Fibroblast of peridontal ligament (primary cell): Measurements from ENCODE around the gene LAMA2.

Source experiments
- DNase-seq: peaks from one replicate; pipeline ENCODE4 v3.0.0-alpha.2; 2010; ENCODE audit errors: extremely low read depth

Gene LAMA2

DNA sequence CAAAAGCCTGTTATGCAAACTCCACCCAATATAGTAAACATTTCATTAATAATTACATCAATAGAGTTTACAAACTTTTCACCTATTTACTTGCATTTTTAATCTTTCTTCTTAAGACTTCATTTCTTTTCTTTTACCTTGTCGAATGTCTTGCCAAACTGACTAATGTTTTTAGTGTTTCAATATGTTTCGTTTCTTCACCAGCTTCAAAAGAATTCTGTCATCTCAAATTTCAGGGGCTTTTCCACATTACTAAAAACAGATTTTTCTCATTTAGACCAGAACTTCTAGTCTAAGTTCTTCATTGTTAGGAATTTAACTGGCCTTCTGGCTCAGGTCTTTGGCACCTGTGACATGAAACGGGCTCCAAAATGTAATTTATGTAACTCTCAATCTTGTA is 630.5 kb downstream of the LAMA2 start:
- peak; percentile 88 for DNase-seq

DNA sequence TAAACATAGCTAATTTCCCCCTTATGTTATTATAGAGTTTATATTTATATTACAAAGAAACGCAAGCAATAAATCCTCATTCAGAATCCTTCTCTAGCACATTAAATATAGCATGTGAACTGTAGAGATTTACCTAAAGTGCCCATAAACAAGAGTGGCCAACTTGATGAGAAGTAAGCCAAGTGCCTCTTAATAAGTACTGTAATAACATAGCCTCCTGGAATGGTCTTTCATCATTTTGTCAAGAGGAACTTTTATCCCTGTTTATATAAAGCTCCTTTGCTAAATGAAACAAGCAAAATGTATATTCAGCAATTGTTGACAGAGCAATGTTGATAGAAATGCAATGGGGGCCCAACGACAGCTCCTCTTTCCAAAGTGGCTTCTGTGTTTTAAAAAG is 632.1 kb downstream of the LAMA2 start:
- DNase-seq, result no peak

DNA sequence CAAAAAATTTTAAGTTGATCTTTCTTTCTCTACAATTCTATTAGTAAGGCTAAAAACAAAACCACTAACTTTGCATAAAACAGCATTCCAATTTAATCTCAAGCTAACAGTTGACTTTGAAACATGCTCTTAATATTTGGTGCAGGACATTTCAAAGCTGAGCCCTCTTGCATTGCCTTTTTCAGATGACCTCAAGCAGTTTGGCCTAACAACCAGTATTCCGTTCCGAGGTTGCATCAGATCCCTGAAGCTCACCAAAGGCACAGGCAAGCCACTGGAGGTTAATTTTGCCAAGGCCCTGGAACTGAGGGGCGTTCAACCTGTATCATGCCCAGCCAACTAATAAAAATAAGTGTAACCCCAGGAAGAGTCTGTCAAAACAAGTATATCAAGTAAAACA is 633.1 kb downstream of the LAMA2 start:
- DNase-seq, result no peak

DNA sequence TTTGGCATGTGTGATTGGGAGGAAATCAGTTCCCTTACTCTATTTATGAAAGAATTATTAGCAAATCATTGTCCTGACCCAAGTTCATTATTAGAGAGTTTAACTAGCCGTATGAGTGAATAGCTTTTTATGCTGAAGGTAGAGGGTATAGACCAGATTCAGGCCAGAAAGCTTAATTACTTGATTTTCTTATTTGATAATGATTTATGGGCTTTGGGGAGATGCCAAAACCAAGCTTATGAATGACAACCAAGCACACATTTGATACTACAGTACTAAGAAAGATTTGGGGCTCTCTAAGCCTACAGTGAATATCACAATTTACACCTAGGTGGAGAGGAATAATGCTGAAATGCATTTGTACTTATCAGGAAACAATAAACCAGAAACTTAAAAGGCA is 633.8 kb downstream of the LAMA2 start:
- DNase-seq, result no peak

GRCh38 chr6:129517288-129517687 is 634.4 kb downstream of the LAMA2 start:
- peak; percentile 30 for DNase-seq

DNA sequence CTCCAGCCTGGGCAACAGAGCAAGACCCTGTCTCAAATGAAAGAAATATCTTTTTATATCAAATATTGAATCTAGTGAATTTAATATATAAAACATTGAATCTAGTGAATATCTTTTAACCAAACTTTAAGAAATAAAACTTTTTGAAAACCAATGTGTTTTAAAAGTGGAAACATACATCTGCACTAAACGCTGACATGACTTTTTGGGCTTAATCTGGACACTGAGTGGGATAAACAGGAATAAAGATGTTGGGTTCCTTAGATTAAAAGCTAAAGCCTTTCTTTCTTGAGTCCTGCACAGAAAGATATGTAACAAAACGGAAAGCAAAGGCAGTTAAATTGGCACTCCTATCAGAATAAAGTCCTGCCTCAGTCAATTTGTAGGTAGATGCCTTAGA is 636.8 kb downstream of the LAMA2 start:
- DNase-seq, result no peak

GRCh38 chr6:129521946-129522345 is 639.0 kb downstream of the LAMA2 start:
- no peak for DNase-seq

DNA sequence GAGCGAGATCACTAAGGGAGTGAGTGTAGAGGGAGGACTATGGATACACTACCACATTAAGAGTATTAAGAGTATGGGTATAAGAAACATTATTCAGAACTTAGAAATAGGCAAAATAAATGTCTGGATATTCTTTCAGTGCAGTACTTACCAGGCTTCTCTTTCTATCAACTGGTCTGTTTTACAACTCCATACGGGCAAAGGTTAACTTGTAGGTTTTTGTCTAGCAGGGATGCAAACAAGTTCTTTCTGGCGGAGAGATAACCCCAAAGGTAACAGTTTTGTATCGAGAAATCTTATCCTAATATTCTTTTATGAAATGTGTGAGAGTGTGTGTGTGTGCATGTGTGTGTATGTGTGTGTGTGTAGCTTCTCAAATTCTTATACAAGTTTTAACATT is 640.9 kb downstream of the LAMA2 start:
- DNase-seq, result no peak

- peak; percentile 63 for DNase-seq
These were observed 642.1 kb downstream of the LAMA2 start for GRCh38 chr6:129525055-129525454.

DNA sequence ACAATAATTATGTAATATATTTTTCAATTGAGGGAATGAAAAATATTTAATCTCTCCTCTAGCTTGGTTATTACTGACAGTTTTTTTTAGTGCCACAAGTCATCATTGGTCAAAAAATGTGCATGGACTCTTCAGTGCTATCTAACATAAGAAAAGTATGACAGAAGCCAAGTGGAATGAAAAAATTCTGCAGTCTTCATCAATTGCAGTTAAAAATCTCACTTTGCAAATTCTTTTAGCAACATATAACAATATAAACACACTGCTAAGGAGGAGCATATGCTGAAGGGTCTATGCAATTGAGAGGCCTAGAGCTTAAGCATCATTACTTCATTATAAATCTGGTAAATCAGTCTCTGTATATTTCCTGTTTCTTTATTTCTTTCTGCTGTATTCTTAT is 652.0 kb downstream of the LAMA2 start:
- no peak for DNase-seq

GRCh38 chr6:129536271-129536670 is 653.3 kb downstream of the LAMA2 start:
- no peak for DNase-seq

DNA sequence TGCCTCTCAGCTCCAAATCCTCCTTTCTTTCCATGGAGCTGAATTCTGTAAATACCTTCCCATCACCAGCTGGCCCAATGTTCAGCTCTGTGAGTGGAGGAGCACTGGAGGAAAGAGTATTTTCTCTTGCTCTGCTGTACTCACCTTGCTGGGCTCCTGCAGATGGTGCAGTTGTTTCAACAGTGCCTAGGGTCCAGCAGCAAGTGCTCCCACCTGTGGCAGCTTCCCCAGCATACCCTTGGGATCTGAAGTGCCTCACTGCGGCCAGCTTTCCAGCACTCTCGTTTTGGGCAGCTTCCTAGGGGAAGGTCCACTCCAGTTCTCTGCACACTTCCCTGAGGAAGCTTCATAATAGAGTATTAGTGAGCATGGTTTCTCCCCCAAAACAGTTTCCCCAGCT is 656.1 kb downstream of the LAMA2 start:
- DNase-seq, result no peak

GRCh38 chr6:129542705-129543104 is 659.8 kb downstream of the LAMA2 start:
- DNase-seq, result no peak

DNA sequence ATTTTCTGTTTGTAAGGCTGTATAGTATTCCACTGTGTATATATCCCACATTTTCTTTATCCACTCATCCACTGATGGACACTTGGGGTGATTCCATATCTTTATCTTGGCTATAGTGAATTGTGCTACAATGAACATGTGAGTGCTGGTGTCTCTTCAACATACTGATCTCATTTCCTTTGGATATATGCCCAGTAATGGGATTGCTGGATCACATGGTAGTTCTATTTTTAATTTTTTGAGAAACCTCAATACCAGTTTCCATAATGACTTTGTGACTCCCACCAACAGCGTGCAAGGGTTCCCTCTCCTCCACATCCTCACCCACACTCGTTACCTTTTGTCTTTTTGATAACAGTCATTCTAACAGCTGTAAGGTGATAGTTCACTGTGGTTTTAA is 661.0 kb downstream of the LAMA2 start:
- peak; percentile 10 for DNase-seq

- DNase-seq, result no peak
These were observed 662.1 kb downstream of the LAMA2 start for GRCh38 chr6:129544892-129545612.

DNA sequence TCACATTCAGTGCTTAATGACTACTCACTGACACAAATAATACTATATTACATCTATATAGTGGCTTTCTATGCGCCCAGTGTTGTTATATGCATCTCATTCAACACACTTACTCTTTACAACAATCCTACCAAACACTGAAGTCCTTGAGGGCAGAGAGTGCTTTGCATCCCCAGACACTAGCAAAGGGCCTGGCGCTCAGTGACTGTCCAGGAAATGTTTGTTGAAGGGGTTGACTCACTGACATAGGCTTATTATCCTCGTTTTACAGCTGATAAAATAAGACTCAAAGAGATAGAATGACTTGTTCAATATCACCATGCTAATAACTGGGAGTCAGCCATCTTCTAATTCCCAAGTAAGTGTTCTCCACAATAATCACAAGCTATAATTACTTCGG is 663.8 kb downstream of the LAMA2 start:
- DNase-seq, result no peak

DNA sequence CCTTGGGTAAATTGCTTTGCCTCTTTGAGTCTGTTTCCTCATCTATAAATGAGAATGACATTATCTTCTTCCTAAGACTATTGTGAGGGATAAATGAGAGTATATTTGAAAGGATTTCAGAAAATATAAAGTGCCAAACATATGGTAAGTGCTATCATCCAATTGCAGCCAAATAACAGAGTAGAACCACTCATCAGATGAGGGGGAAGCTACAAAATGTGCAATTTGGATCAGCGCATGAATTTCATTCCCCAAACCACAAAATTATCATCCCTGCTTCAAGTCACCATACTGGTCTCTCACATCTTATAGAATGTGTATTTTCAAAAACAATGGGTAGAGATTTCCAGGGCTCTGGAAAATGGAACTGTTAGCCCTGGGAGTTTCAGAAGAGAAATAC is 668.5 kb downstream of the LAMA2 start:
- no peak for DNase-seq

- no peak for DNase-seq
These were observed 669.5 kb downstream of the LAMA2 start for GRCh38 chr6:129552413-129552812.

GRCh38 chr6:129555206-129555832 is 672.4 kb downstream of the LAMA2 start:
- peak; percentile 59 for DNase-seq

DNA sequence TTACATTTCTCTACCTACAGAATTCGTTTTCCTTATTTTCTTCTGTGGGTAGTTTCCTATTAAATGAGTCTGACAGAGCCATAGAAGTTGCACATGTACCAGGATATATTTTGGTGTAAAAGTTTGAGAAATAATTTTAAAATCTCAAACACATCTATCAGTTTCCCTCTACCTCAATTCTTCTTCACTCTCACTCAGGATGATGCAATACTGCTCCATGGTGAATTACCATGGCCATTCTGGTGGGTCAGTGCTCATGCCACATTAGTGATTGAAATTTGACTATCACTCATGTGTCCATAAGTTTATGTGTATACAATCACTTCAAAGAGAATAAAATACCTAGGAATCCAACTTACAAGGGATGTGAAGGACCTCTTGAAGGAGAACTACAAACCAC is 675.3 kb downstream of the LAMA2 start:
- no peak for DNase-seq

DNA sequence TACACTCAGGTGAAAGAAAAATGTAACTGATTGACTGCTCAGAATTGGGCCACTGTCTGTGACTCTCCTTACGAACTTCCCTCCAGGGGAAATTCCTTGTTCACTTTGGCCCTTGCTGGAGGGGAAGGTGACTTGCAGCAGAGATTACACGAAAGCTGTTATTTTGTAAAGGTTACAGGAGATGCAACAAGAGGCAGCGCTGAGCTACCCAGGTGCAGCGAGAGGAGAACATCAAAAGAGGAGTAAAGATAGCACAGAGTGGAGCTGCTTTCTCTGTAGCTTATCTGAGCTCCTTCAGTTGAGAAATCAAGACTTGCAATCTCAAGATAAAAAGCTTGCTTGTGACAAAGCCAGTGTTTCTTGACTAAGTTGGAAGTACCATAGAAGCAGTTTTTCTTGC is 682.4 kb downstream of the LAMA2 start:
- no peak for DNase-seq

DNA sequence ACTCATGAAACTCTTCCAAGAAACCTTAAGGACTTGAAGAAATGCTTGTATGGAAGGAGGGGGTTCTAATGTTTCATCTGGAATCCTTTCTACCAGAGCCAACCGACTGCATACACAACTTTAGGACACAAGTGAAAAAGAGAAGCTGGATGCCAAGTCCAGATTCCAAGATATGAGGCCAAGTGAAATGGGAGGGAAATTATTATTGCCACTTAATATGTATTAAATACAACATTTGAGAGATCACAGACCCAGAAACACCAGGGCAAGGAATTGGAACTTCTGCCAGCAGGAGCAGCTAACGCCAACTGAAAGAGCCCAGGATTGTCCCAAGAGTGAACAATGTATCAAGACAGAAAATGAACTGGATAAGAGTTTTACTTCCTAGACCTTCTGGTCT is 682.9 kb downstream of the LAMA2 start:
- no peak for DNase-seq
